Coronary artery (tissue), 2 donors: ENCODE data around the gene ARHGEF40.
A peak's percentile ranks its signal among the peaks of the same experiment; 100 is the strongest.

Experiments
- DNase-seq: peaks from one replicate; pipeline ENCODE4 v3.0.0-alpha.2; 2017; ENCODE audit warnings: low spot score
- H3K27ac ChIP-seq, 2 donors: fragments of 200-600 bp; sonication (generic); one replicate each; pipeline ENCODE4 v1.5.1; 2016 to 2019
- H3K4me3 ChIP-seq: fragments of 200-600 bp; sonication (generic); 2 replicates; pipeline ENCODE4 v1.5.1; 2016; ENCODE audit warnings: mild to moderate bottlenecking, moderate library complexity
- CTCF ChIP-seq: fragments of 200-600 bp; sonication (generic); IDR thresholded peaks from one replicate; pipeline ENCODE4 v1.5.1; 2019; ENCODE audit warnings: antibody characterized with exemption

Gene ARHGEF40

GRCh38 chr14:21095430-21096205 lies 25.5 kb downstream of the ARHGEF40 start:
- no peak for TF ChIP-seq CTCF
- Histone ChIP-seq H3K27ac (peak overlapping the region in 1 of 2 donors; percentile 97), H3K4me3 (no peak overlapping the region)
- DNase-seq: no peak

- Histone ChIP-seq H3K4me3 (no peak overlapping the region), H3K27ac (peak overlapping the region in 1 of 2 donors; percentile 97)
- DNase-seq: no peak
- no peak for TF ChIP-seq CTCF
Measured at GRCh38 chr14:21096438-21096837, 26.3 kb downstream of the ARHGEF40 start.

DNA sequence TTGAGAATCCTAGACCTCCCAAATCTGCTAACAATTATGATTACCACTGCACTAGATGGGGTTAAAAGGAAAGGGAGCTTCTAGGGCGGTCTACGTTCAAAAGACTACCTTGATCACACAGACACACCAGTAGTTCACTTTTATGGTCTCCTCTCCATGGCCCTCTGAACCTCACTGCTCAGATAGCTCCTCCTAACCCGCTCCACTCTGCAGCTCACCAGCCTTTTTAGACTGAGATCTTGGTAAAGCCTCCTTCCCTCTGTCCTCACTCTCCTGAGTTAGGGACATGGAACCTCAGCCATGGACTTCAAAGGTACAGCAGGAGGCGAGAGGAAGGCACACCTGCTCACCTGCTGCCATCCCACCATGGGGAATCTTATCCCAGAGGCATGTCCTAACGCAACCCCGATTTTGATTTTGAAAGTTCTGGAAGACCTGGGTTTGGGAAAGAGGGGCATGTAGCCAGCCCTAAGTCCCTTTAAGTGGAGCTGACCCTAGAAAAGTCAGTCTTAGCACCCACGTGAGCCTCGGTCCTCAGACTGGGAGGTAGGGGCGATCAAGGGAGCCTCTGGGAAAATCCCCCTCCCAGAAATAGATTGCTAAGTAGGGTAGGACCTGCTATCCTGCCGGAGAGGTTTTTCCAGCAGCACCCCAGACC lies 27.0 kb downstream of the ARHGEF40 start:
- H3K27ac ChIP-seq: peak overlapping the region; percentile 93 to 97
- H3K4me3 ChIP-seq: peak overlapping the region; percentile 84
- no peak for DNase-seq
- no peak for TF ChIP-seq CTCF

GRCh38 chr14:21097636-21098075 lies 27.6 kb downstream of the ARHGEF40 start:
- no peak for DNase-seq
- peak overlapping the region; percentile 93 to 97 for H3K27ac ChIP-seq
- H3K4me3 ChIP-seq: peak overlapping the region; percentile 84
- no peak for TF ChIP-seq CTCF

DNA sequence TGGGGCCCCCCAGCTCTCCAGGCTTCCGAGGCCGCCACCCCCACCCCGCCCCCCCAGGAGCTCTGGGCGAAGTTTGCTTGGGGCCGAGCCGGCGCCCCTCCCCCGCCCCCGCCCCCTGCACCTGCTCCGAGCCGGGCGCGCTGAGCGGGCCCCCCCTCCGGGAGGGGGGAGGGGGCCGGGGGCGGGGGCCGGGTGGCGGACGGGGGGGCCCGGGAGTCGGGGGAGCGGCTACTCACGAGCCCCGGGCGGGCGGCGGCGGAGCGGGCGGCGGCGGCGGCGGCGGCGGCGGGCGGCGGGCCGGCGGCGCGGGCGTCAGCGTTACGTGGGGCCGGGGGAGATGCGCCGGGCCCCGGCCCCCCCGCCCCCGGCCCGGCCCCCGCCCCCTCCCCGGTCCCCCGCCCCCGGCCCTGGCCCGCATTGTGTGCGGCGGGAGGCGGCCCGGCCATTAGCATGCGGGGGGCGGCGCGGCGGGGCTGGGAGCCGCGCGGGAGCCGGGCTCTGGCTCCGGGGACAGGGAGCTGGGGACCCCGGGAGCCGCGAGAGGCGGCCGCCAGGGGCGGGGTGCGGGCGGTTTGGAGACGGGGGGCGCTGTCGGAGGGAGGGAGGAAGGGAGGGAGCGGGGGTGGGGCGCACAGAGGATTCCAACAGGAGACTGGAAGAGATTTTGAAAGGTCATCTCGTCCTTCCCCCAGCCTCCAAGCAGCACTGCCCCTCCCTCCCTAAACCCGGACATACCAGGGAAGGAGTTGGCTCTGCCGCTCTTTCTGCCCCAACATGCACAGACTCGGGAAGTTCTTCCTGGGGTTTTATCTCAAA lies 28.2 kb downstream of the ARHGEF40 start, which contains the start of gene ZNF219:
Gene ZNF219 (minus strand): TSS at position 580 of the 816 bp plus-strand sequence. CDS start 5,064 bp downstream, outside the sequence.
- Histone ChIP-seq H3K27ac (peak within 1 kb of the TSS; percentile 93 to 97), H3K4me3 (peak within 1 kb of the TSS; percentile 84)
- DNase-seq: peak; percentile 82
- TF ChIP-seq CTCF: no peak

GRCh38 chr14:21098892-21099595 lies 28.9 kb downstream of the ARHGEF40 start:
- peak overlapping the region; percentile 88 to 97 for H3K27ac ChIP-seq
- peak overlapping the region; percentile 84 for H3K4me3 ChIP-seq
- no peak for TF ChIP-seq CTCF
- no peak for DNase-seq
